IMR-90 (cell line): ENCODE data around the gene SPON1. TPM values are rescaled to one million over a fixed set of nuclear protein-coding genes. Genes with fewer than 3 reads are reported as not detected.

Experiments
- ATAC-seq: fragments of 200-7000 bp; cut with Tn5 transposase; 2 replicates; pipeline ENCODE4 v1.9.1; 2020; ENCODE audit warnings: low read depth, mild to moderate bottlenecking, moderate library complexity
- BruUV-seq: library from RNA; stranded (reverse); fragments of 400-500 nt; replicated peaks from 2 replicates; lab custom pipeline; 2021; lab: Mats Ljungman, UMichigan
- CTCF ChIA-PET: fragments of 300-600 bp; formaldehyde crosslinking; extraction: SDS; loops from one replicate; lab custom pipeline; 2021; ENCODE audit warnings: antibody characterized with exemption; lab: Yijun Ruan, JAX
- POLR2A ChIA-PET: fragments of 300-600 bp; sonication (Branson Sonifier 250); formaldehyde crosslinking; loops from one replicate; lab custom pipeline; 2022; ENCODE audit warnings: antibody characterized with exemption; ENCODE audit not compliant: unreplicated experiment; lab: Charles Lee
- DNase-seq: peaks from one replicate; pipeline ENCODE4 v3.0.0; 2013
- H2AFZ ChIP-seq: replicated peaks from 2 replicates; pipeline ENCODE3; 2013; ENCODE audit warnings: low read length, mild to moderate bottlenecking; ENCODE audit not compliant: poor library complexity
- H2AK5ac ChIP-seq: 2 replicates; pipeline ENCODE4 v1.6.1; 2013; ENCODE audit warnings: low read depth, low read length, inconsistent platforms
- H2AK9ac ChIP-seq: replicated peaks from 2 replicates; pipeline ENCODE3; 2013; ENCODE audit warnings: mild to moderate bottlenecking, low read depth, low read length, moderate library complexity; ENCODE audit not compliant: poor library complexity
- H2BK120ac ChIP-seq: 2 replicates; pipeline ENCODE4 v1.6.1; 2013; ENCODE audit warnings: low read depth, low read length, inconsistent platforms
- H2BK15ac ChIP-seq: 3 replicates; pipeline ENCODE4 v1.6.1; 2013; ENCODE audit warnings: low read depth, low read length, inconsistent platforms
- H2BK20ac ChIP-seq: 2 replicates; pipeline ENCODE4 v1.6.1; 2013; ENCODE audit warnings: low read depth, mild to moderate bottlenecking, inconsistent platforms, low read length, moderate library complexity
- H2BK5ac ChIP-seq: 2 replicates; pipeline ENCODE4 v1.6.1; 2013; ENCODE audit warnings: mild to moderate bottlenecking, low read depth, low read length, inconsistent platforms; ENCODE audit not compliant: poor library complexity, severe bottlenecking
- H3K14ac ChIP-seq: replicated peaks from 2 replicates; pipeline ENCODE4 v1.6.1; 2013; ENCODE audit warnings: low read depth, low read length, inconsistent platforms
- H3K18ac ChIP-seq: 2 replicates; pipeline ENCODE4 v1.6.1; 2013; ENCODE audit warnings: low read depth, low read length, control low read depth
- H3K23ac ChIP-seq: 2 replicates; pipeline ENCODE4 v1.6.1; 2013; ENCODE audit warnings: low read depth, low read length, inconsistent platforms
- H3K27ac ChIP-seq: 2 replicates; pipeline ENCODE4 v1.5.1; 2013; ENCODE audit warnings: mild to moderate bottlenecking, control low read depth, low read length; ENCODE audit not compliant: insufficient read depth
- H3K27me3 ChIP-seq: 2 replicates; pipeline ENCODE4 v1.6.1; 2013; ENCODE audit warnings: low read length; ENCODE audit not compliant: control insufficient read depth, insufficient read depth
- H3K36me3 ChIP-seq: 2 replicates; pipeline ENCODE4 v1.6.1; 2013; ENCODE audit warnings: low read length, mixed read lengths; ENCODE audit not compliant: control insufficient read depth, insufficient read depth
- H3K4ac ChIP-seq: 2 replicates; pipeline ENCODE4 v1.6.1; 2013; ENCODE audit warnings: low read depth, low read length, inconsistent platforms
- H3K4me1 ChIP-seq: 2 replicates; pipeline ENCODE4 v1.6.1; 2013; ENCODE audit warnings: low read length, mixed read lengths; ENCODE audit not compliant: control insufficient read depth, insufficient read depth
- H3K4me2 ChIP-seq: 2 replicates; pipeline ENCODE4 v1.6.1; 2013; ENCODE audit warnings: low read depth, mild to moderate bottlenecking, control low read depth, low read length, moderate library complexity
- H3K4me3 ChIP-seq: 2 replicates; pipeline ENCODE4 v1.5.1; 2013; ENCODE audit warnings: low read depth, mild to moderate bottlenecking, control low read depth, low read length, moderate library complexity; ENCODE audit not compliant: insufficient read depth
- H3K56ac ChIP-seq: 2 replicates; pipeline ENCODE4 v1.6.1; 2013; ENCODE audit warnings: low read length, inconsistent platforms; ENCODE audit not compliant: insufficient read depth; ENCODE audit errors: extremely low read depth
- H3K79me1 ChIP-seq, 2 experiments: 2 replicates each; pipeline ENCODE4 v1.6.1; 2013; ENCODE audit warnings: low read length in 2 of 2, inconsistent platforms in 1 of 2, low read depth in 1 of 2
- H3K9ac ChIP-seq: 2 replicates; pipeline ENCODE4 v1.6.1; 2013; ENCODE audit warnings: low read depth, low read length, control low read depth
- H3K9me1 ChIP-seq: 2 replicates; pipeline ENCODE4 v1.6.1; 2013; ENCODE audit warnings: low read length, inconsistent platforms; ENCODE audit not compliant: insufficient read depth
- H3K9me3 ChIP-seq: 2 replicates; pipeline ENCODE4 v1.6.1; 2013; ENCODE audit warnings: low read length; ENCODE audit not compliant: control insufficient read depth, insufficient read depth
- H4K20me1 ChIP-seq: 2 replicates; pipeline ENCODE4 v1.6.1; 2013; ENCODE audit warnings: low read length, inconsistent platforms; ENCODE audit not compliant: insufficient read depth
- H4K5ac ChIP-seq: 2 replicates; pipeline ENCODE4 v1.6.1; 2013; ENCODE audit warnings: mild to moderate bottlenecking, low read depth, low read length, control low read depth
- H4K8ac ChIP-seq, 2 experiments: 2 replicates each; pipeline ENCODE4 v1.6.1; 2013; ENCODE audit warnings: low read depth in 2 of 2, low read length in 2 of 2, control low read depth in 1 of 2, inconsistent platforms in 1 of 2
- H4K91ac ChIP-seq: 2 replicates; pipeline ENCODE4 v1.6.1; 2013; ENCODE audit warnings: low read depth, low read length, inconsistent platforms; ENCODE audit not compliant: insufficient read depth
- BHLHE40 ChIP-seq: fragments of 150-350 bp; IDR thresholded peaks from 2 replicates; pipeline ENCODE4 v1.6.1; 2016; ENCODE audit warnings: mild to moderate bottlenecking, low read depth, low read length
- CEBPB ChIP-seq: IDR thresholded peaks from 2 replicates; pipeline ENCODE4 v1.6.1; 2012; ENCODE audit warnings: low read depth, low read length, improper control_type of control experiment
- CHD1 ChIP-seq: IDR thresholded peaks from 2 replicates; pipeline ENCODE4 v1.6.1; 2012; ENCODE audit warnings: low read depth, low read length, improper control_type of control experiment
- CTCF ChIP-seq: conservative IDR thresholded peaks from 2 replicates; pipeline ENCODE4 v1.5.1; 2012; ENCODE audit warnings: mild to moderate bottlenecking, low read depth, low read length, improper control_type of control experiment
- ELK1 ChIP-seq: fragments of 150-350 bp; IDR thresholded peaks from 2 replicates; pipeline ENCODE4 v1.6.1; 2016; ENCODE audit warnings: low read depth, mild to moderate bottlenecking, low read length, moderate library complexity, borderline replicate concordance
- FOS ChIP-seq: fragments of 150-350 bp; IDR thresholded peaks from 2 replicates; pipeline ENCODE4 v1.6.1; 2016; ENCODE audit warnings: low read depth, low read length
- MAFK ChIP-seq: IDR thresholded peaks from 2 replicates; pipeline ENCODE4 v1.6.1; 2012; ENCODE audit warnings: low read depth, low read length, improper control_type of control experiment
- MAZ ChIP-seq: IDR thresholded peaks from 2 replicates; pipeline ENCODE4 v1.6.1; 2012; ENCODE audit warnings: low read depth, mild to moderate bottlenecking, low read length, improper control_type of control experiment, moderate library complexity, borderline replicate concordance
- MXI1 ChIP-seq: IDR thresholded peaks from 2 replicates; pipeline ENCODE4 v1.6.1; 2012; ENCODE audit warnings: low read depth, mild to moderate bottlenecking, low read length, moderate library complexity, borderline replicate concordance
- NFE2L2 ChIP-seq: fragments of 150-350 bp; IDR thresholded peaks from 2 replicates; pipeline ENCODE4 v1.6.1; 2016; ENCODE audit warnings: low read depth, mild to moderate bottlenecking, low read length
- POLR2A ChIP-seq: IDR thresholded peaks from 2 replicates; pipeline ENCODE4 v1.6.1; 2012; ENCODE audit warnings: mild to moderate bottlenecking, low read depth, low read length
- RAD21 ChIP-seq: IDR thresholded peaks from 2 replicates; pipeline ENCODE4 v1.6.1; 2012; ENCODE audit warnings: low read length, improper control_type of control experiment
- RCOR1 ChIP-seq: IDR thresholded peaks from 2 replicates; pipeline ENCODE4 v1.6.1; 2012; ENCODE audit warnings: mild to moderate bottlenecking, low read length, improper control_type of control experiment; ENCODE audit not compliant: insufficient replicate concordance
- RFX5 ChIP-seq: IDR thresholded peaks from 2 replicates; pipeline ENCODE4 v1.8.0; 2012; ENCODE audit warnings: low read depth, mild to moderate bottlenecking, low read length, moderate library complexity
- SMC3 ChIP-seq: fragments of 150-350 bp; IDR thresholded peaks from 2 replicates; pipeline ENCODE4 v1.6.1; 2016; ENCODE audit warnings: low read depth, mild to moderate bottlenecking, antibody characterized with exemption, low read length, moderate library complexity
- WGBS, 2 experiments: methylation state at CpG; one replicate each; pipeline versions ENCODE4 v1.1.5 to v1.1.7; 2013; ENCODE audit warnings: missing lambda C conversion rate in 2 of 2; ENCODE audit not compliant: insufficient read length in 1 of 2; ENCODE audit errors: extremely low coverage in 2 of 2; 5-methylcytosine and 5-hydroxymethylcytosine counted together
- dilution Hi-C: fragments of 300-500 bp; cut with HindIII; formaldehyde crosslinking; loops from one replicate; pipeline ENCODE4 v1.14.3; 2018; ENCODE audit warnings: low sequenced_read_pairs; ENCODE audit not compliant: unreplicated experiment
- in situ Hi-C: fragments of 300-500 bp; cut with MboI; formaldehyde crosslinking; loops from 3 replicates; pipeline ENCODE4 v1.14.3; 2019; ENCODE audit warnings: low sequenced_read_pairs, inconsistent platforms, mixed read lengths
- intact Hi-C: fragments of 100-400 bp; cut with micrococcal nuclease; formaldehyde crosslinking; loops from 2 replicates; pipeline ENCODE4 v1.10.0; 2022
- polyA plus RNA-seq, 3 experiments: library from polyadenylated mRNA; depleted of rRNA; stranded (reverse); fragments of >200 nt; gene quantifications; 2 replicates each; pipeline ENCODE4 v1.2.3, GENCODE V29; 2012; ENCODE audit warnings: low replicate concordance in 1 of 3
- total RNA-seq: library from RNA; depleted of rRNA; stranded (reverse); fragments of >200 nt; gene quantifications from 2 replicates; pipeline ENCODE4 v1.2.3, GENCODE V29; 2012
- TF ChIP-seq, protein P1 (sequence below): fragments of 150-350 bp; IDR thresholded peaks from 2 replicates; pipeline ENCODE4 v1.6.1; 2017; ENCODE audit warnings: mild to moderate bottlenecking, antibody characterized with exemption, low read length, low read depth

Gene SPON1
- total and polyA plus RNA-seq, 2 of the 4 experiments (the other 2 are of a cell fraction): 0.62 to 0.72 TPM

- Histone ChIP-seq H3K79me1 (no peaks in the 10 kb centered on the region), H3K27me3 (peaks cover 4% of the 10 kb centered on the region), H2AK5ac (no peak overlapping the region), H3K9me3 (no peaks in the 10 kb centered on the region), H3K56ac (no peak overlapping the region), H3K14ac (no peak overlapping the region), H3K9me1 (no peaks in the 10 kb centered on the region), H4K20me1 (no peaks in the 10 kb centered on the region), H3K18ac (no peak overlapping the region), H3K9ac (no peak overlapping the region), H2AFZ (no peak overlapping the region), H3K4me1 (no peaks in the 10 kb centered on the region), H3K27ac (no peak overlapping the region), H4K91ac (no peak overlapping the region), H3K4me2 (no peak overlapping the region), H4K5ac (no peak overlapping the region), H3K36me3 (no peaks in the 10 kb centered on the region), H4K8ac (no peak overlapping the region), H2BK5ac (no peak overlapping the region), H2BK120ac (no peak overlapping the region), H3K4ac (no peak overlapping the region), H2AK9ac (no peak overlapping the region), H2BK15ac (no peak overlapping the region), H3K4me3 (no peak overlapping the region), H2BK20ac (no peak overlapping the region), H3K23ac (no peak overlapping the region)
- WGBS, 2 experiments: 80% methylated on average over 2 of the region's 3 CpGs; no CpG with 5 or more reads in 1 of the 2 experiments
- TF ChIP-seq MXI1 (no peak), POLR2A (no peak), ELK1 (no peak), RFX5 (no peak), RCOR1 (no peak), CHD1 (no peak), MAZ (no peak), FOS (no peak), RAD21 (no peak), CTCF (no peak), NFE2L2 (no peak), SMC3 (no peak), BHLHE40 (no peak), CEBPB (no peak), MAFK (no peak)
- TF ChIP-seq, protein P1, sequence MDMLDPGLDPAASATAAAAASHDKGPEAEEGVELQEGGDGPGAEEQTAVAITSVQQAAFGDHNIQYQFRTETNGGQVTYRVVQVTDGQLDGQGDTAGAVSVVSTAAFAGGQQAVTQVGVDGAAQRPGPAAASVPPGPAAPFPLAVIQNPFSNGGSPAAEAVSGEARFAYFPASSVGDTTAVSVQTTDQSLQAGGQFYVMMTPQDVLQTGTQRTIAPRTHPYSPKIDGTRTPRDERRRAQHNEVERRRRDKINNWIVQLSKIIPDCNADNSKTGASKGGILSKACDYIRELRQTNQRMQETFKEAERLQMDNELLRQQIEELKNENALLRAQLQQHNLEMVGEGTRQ: no peak
- in situ Hi-C loops (no loop called here), intact Hi-C loops (no loop called here), dilution Hi-C loops (no loop called here)
- ATAC-seq (no peak), DNase-seq (peak; percentile 29)
- POLR2A ChIA-PET: no interaction called here
- BruUV-seq: no TSS peak
- CTCF ChIA-PET: interaction anchor here (0.6 to 1.2 kb wide), 2 partner anchors 52 to 202 kb away, joined by 3 read pairs; no protein-coding TSS in a partner anchor
These were observed 73.9 kb downstream of the SPON1 start for GRCh38 chr11:14036469-14036868.
